Gastrocnemius medialis (tissue), 4 donors: ENCODE results near the gene SYNC.
A peak's percentile ranks its signal among the peaks of the same experiment; 100 is the strongest.

Experiments
- POLR2A ChIP-seq, 2 donors: fragments of 450-650 bp; IDR thresholded peaks; one replicate each; pipeline ENCODE4 v1.6.1; 2017; ENCODE audit warnings: antibody characterized with exemption in 2 of 2, mild to moderate bottlenecking in 2 of 2, moderate library complexity in 2 of 2
- TF ChIP-seq, protein P1 (sequence below), 5 experiments: fragments of 450-650 bp in 3 of 5; fragments of 200-600 bp in 2 of 5; sonication (generic) in 2 of 5; IDR thresholded peaks in 4 of 5; conservative IDR thresholded peaks in 1 of 5; 1 replicate in 4 of 5; 2 replicates in 1 of 5; pipeline ENCODE4 v1.5.1; 2016 to 2019; ENCODE audit warnings: antibody characterized with exemption in 5 of 5, mild to moderate bottlenecking in 3 of 5, moderate library complexity in 3 of 5

DNA sequence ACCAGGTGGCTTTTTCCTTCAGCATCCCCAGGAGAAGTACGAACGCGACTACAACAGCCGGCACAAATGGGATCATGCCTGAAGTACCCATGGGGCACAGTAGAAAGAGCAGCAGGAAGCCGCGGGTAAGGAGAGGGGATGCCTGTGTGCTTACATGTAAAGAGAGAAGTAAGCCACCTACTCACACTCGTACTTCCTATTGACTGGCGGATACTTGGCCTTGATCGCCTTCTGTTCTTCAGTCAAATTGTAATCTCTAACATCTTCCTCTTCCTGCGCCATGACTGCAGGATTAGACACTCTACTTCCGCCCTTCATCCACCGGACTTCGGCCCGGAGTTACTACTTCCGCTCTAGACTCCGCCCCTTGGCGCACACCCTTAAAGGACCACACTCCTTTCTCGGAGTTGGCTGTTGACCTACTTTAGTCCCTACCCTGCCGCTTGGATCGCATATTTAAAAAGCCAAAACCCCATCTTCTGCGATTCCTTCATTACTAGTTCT lies 52.3 kb downstream of the SYNC start, which contains the start of gene ZBTB8OS:
- TF ChIP-seq, protein P1, sequence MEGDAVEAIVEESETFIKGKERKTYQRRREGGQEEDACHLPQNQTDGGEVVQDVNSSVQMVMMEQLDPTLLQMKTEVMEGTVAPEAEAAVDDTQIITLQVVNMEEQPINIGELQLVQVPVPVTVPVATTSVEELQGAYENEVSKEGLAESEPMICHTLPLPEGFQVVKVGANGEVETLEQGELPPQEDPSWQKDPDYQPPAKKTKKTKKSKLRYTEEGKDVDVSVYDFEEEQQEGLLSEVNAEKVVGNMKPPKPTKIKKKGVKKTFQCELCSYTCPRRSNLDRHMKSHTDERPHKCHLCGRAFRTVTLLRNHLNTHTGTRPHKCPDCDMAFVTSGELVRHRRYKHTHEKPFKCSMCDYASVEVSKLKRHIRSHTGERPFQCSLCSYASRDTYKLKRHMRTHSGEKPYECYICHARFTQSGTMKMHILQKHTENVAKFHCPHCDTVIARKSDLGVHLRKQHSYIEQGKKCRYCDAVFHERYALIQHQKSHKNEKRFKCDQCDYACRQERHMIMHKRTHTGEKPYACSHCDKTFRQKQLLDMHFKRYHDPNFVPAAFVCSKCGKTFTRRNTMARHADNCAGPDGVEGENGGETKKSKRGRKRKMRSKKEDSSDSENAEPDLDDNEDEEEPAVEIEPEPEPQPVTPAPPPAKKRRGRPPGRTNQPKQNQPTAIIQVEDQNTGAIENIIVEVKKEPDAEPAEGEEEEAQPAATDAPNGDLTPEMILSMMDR (IDR thresholded peaks at IDR 0.05 in 4 of 5, conservative IDR thresholded peaks at IDR 0.05 in 1 of 5): no peak
- TF ChIP-seq POLR2A (IDR thresholded peaks at IDR 0.05): peak in 1 of 2 donors; percentile 38
